ENCODE measurements around the gene IFI27L1.

DNA sequence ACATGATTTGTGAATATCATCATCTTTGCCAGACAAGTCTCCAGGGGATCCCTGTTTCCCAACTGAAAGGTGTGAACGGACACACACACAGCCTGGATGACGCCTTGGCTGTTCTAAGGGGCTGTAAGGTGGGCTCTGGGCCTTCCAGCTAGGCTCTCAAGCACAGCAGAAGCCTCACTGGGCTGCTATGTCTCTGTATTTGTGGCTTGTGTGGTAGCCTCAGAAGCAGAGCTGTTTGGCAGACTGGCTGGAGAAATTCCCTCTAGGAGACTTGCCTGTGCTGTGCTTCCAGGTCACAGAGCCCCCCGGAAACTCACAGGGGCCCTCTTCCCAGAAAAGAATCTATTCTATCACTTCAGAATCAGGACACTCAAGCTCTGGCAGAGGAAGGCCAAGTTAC lies 33.5 kb upstream of the IFI27L1 start:
- no peak for TF ChIP-seq POLR2A (IDR thresholded peaks at IDR 0.05; ENCODE audit: low read length)
- no peak for TF ChIP-seq GATA1 (IDR thresholded peaks at IDR 0.05; ENCODE audit: low read depth, low read length)

All from erythroblast (primary cell).